HG03159 (cell line): ENCODE data around the gene RTKN.

Experiments used
- ATAC-seq: cut with Tn5 transposase; IDR thresholded peaks from one replicate; pipeline ENCODE4 v1.9.1; 2021; ENCODE audit warnings: mild to moderate bottlenecking, moderate library complexity; ENCODE audit not compliant: unreplicated experiment

The RTKN gene

DNA sequence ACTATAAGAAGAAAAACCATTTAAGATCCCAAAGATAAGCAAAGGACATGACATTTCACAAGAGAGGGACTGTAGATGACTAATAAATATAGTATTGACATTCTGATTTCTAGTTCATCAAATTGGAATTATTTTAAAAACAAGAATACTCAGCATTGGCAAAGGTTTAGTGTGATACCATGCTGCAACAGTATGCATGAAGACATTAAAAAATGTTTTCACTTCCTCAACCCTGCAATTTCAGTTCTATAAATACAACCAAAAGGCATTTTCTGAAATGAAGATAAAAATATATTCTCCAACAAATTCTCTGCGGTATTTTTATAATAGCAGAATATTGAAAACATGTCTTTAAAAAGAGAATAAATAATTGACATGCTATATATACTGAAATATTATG lies 22.4 kb downstream of the RTKN start:
- no peak for ATAC-seq

DNA sequence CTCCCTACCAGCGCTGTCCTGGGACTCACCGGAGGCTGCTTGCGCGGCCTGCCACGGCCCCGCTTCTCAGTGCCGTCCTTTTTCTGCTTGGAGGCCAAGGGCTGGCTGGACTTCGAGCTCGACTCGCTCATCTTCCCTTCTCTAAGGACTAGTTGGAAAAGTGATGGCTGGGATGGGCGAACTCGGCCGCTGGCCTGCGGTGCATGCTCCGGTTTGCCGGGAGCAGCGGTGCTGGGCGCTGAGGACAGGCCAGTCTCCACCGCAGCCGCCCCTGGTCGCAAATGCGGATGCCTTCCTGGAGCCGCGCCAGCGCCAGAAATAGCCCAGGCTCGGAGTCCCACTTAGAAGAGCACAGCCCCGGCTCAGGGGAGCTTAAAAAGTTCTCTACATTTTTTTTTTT lies 23.4 kb downstream of the RTKN start:
- ATAC-seq = no peak

DNA sequence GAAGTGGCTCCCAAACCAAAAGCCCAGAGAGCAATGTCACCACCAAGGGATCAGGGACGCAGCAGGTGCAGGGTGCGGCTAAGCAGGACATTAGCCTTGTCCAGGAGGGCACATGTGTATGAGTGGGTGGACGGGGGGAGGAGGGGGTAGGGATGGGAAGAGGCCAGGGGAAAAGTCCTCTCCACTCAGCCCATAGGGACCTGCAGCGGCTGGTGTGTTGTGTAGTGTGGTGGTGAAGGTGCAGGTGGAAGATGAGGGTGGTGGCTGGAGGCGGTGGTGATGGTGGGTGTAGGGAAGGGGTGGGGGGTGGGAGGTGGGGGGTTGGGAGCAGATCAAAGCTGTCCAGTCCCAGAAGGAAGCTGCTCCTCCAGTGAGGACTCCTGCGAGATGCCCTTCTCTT lies 24.0 kb downstream of the RTKN start:
- no peak for ATAC-seq

DNA sequence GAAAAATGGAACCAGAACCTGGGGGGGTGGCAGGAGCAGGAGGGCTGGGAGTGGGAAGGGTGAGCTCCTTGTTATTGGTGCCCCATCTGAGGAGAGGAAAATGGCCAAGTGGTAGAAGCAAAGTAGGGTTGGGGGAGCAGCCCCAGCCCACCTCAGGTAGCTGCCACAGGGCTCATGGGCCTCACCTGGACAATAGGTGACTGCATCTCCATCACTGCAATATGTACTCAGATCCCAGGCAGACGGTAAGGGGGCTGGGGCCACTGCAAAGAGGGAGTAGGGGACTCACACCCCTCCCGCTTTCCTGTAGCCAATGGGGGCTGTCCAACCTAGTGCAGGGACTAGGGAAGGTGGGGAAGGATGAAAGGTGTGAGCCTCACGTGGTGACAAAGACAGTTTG lies 24.5 kb downstream of the RTKN start:
- no peak for ATAC-seq

DNA sequence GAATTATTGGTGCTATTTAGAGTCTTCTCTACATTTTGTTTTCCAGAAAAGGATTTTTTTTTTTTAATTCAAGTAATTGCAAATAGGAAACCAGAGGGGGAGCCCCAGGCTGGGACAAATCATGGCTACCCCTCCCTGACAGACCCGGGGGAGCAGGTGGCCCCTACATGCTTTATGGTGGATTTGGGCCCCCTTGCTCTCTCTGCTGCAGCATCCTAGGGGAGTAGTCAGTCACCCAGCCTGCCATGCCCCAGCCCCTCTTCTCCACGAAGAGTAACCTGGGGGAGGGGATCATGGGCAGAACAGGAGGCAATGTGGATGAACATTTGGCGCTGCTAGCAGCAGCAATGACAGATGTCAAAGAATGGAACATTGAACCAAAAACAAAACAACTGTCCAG lies 25.0 kb downstream of the RTKN start:
- ATAC-seq = no peak

DNA sequence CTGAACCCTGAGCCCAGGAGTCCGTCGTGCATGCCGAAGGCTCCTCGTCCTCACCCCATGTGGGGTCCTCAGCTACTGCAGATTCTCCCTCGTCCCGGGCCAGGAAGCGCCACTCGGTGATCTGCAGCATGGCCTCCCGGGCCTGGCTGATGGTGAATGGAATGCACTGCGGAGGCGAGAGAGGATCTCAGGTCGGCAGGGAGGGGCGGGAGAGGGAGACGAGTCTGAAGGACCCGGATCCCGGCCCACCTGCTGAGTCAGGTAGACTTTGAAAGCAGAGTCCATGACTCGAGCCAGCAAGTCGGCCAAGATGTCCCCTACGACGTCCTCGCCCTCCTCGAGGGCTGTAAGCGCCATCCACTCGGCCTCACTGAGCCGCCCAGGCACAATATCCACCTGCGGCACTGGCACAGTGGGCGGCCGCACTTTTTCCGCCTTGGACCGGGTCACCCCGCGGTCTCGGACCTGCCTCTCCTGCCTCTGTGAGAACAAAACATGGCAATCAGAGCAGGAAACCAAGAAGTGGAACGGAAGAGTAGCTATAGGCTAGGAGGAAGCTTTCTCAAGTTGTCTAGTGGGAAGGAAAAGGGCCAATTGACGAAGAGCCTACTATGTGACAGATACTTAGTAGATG lies 25.9 kb downstream of the RTKN start:
- ATAC-seq = no peak

DNA sequence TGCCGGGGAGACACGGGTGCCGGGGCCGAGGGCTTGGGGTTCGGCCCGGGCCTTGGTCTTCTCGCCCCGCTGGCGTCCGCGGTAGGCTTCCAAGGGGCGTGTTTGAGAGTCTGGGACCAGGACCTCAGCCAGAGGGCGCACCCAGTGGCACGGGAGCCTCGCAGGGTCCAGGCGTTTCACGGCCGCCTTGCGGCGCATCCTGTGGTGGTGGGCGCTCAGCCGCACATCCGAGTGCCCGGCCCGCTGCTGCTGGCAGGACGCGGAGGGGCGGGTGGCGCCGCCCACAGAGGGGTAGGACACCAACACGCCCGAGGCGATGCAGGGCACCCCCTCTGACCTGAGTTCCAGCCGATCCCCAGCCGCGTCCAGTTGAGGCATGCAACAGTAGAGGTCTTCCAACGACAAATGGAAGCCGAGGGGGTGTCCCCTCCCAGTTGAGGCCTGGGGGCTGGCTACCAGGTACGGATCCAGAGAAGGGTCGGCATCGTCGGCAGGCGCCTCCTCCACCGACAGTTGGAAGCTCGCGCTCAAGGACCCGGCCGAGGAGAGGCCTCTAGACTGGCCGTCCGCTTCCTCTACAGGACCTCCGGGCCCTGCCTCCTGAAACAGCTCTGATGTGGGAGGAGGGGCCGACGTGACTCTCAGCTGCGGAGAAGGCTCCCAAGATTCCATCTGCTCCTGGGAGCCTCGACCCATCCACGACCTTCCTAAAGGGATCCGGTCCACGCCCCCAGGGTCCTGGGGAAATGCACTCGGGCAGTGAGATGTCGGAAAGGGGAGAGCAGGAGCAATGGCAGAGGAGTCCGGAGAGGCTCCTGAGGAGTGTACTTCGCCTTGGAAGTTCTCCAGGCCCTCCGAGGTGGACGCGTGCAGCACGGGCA lies 26.6 kb downstream of the RTKN start:
- ATAC-seq = no peak

DNA sequence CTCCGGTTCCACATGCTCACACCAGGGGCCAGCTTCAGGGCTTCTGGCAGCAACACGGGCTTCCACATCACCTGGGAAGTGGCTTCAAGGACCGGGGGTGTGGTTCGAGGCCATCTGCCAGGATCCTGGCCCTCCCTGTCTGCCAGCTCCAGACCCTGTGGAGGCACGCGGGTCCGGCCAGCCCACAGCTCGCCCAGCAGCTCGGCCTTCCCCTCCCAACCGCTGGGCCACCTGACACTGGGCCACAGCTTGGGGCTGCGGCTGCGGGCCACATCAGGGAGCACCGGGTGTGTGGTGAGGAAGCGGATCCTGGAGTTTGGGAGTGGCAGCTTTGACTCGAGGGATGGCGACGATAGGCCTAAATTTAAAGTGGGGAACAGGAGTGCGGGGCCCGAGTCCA lies 27.3 kb downstream of the RTKN start:
- ATAC-seq = no peak

DNA sequence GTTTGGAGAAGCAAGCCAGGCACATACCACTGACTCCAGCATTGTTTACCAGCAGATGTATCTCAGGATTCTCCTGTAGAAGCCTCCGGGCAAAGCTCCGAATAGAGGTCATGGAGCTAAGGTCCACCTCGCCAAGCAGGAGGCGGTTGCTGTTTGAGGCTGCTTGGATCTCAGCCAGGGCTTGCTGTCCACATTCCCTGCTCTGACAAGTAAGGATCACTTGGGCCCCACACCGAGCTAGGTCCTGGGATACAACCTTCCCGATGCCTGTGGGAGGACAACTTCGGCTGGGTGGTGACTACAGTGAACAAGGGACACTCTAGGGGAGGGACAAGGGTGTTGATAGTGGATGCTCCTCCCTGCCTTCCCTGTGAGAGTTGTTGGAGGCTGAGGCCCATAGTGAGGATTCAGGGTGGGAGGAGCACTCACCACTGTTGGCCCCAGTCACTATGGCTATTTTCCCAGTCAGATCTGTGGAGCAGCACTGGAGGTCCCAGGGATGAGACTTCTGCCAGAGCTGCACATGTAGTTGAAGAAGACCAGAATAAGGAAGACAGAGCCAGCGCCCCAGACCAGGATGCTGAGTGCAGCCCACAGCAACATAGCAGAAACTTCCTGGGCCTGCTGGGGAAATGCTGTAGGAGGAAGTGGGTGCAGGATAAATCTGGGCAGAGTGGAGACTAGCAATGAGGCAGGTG lies 28.6 kb downstream of the RTKN start:
- no peak for ATAC-seq

DNA sequence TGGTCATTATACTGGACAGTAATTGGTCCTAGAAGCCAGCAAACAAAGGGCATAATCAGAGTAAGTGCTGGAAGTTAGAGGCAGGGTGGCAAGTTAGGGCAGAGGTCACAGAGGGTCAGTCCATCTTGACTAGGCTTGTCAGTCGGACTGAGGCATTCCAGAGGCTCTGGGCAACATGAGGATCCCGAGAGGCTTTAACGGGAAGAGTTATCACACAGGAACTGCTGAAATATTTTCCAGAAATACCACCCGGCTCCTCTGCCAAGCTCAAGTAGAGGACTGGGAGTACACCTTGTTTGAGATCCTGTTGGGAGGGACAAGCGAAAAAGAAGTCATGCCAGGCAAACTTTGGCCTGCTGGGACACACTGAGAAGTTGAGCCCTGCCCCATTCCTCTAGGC lies 34.1 kb downstream of the RTKN start:
- ATAC-seq = no peak

DNA sequence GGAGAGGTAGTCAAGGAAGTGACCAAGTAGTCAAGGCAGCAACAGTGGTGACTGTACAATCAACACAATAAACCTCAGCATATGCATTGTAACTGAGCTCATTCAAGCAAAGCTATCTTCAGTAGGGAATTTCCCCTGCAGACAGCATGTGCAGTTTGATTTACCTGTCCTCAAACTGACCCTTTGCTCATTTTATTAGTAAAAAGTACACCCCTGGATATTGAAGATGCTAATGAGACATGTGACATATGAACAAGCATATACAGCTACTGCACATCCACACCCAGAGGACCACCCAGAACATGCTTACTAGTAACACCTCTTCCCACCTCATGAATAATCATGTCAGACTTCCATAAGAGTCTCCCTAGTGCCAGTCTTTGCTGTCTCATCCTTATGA lies 35.7 kb downstream of the RTKN start:
- peak; percentile 80 for ATAC-seq

DNA sequence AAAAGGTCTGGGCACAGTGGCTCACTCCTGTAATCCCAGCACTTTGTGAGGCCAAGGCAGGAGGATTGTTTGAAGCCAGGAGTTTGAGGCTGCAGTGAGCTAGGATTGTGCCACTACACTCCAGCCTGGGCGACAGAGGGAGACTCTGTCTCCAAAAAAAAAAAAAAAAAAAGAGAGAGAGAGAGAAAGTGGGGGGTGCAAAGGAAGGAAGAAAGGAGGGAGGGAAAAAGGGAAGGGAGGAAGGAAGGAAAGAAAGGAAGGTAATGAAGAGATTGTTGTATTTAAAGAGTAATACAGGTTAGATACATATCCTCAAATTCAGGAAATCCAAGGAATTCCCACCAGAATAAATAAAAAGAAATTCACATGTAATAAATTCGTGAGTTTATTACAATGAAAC lies 39.8 kb downstream of the RTKN start:
- no peak for ATAC-seq

DNA sequence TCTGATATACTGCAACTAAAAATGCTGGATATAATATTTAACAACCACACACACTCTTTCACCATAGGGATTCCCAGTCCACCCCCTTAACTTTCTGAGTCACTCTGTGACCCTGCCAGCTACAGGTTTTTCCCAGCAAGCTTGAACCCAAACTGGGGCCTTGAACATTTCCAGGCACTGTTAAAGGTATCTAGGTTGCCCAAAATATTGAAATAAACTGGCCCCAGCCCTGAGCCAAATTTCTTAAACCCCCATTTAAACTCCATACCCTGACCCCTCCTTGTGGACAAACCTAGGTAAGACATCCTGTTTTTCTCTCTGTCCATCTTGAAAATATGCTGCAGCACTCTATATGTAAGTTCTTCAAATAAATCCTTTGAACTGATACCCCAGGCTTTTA lies 42.0 kb downstream of the RTKN start:
- ATAC-seq = no peak

DNA sequence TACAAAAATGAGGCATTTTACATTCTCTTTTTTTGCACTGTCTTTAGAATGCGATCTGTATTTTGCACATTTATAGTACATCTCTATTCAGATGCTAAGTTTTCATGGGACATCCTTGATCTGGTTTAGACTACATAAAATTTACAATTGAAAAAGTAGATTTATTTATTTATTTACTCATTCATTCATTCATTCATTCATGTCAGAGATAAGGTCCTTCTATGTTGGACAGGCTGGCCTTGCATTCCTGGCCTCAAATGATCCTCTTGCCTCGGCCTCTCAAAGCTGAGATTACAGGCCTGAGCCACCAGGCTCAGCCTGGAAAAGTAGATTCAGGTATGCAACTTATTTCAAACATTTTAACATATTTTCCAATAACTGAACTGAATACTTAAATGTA lies 45.6 kb downstream of the RTKN start:
- ATAC-seq = no peak

DNA sequence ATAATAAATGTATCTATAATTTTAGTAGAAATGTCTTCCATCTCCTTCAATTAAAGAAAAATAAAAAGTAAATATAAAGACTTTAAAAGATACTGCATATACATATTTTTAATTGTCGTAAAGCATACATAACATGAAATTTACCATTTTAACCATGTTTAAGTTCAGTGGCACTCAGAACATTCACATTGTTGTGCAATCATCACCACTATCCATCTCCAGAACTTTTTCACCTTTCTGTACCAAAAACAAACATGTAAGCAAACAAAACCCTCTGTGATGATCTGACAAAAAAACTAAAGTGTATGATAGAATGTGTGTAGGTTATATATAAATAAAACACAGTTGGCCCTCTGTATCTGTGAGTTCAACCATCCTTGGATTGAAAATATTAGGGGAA lies 48.2 kb downstream of the RTKN start:
- no peak for ATAC-seq

DNA sequence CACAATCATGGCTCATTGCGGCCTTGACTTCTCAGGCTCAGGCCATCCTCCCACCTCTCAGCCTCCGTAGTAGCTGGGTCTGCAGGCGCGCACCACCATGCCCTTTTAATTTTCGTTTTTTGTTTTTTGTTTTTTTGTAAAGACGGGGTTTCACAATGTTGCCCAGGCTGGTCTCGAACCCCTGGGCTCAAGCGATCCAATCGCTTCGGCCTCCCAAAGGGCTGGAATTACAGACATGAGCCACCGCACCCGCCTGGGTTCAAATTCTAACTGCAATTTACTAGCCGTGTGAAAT lies 49.3 kb downstream of the RTKN start:
- ATAC-seq = no peak

DNA sequence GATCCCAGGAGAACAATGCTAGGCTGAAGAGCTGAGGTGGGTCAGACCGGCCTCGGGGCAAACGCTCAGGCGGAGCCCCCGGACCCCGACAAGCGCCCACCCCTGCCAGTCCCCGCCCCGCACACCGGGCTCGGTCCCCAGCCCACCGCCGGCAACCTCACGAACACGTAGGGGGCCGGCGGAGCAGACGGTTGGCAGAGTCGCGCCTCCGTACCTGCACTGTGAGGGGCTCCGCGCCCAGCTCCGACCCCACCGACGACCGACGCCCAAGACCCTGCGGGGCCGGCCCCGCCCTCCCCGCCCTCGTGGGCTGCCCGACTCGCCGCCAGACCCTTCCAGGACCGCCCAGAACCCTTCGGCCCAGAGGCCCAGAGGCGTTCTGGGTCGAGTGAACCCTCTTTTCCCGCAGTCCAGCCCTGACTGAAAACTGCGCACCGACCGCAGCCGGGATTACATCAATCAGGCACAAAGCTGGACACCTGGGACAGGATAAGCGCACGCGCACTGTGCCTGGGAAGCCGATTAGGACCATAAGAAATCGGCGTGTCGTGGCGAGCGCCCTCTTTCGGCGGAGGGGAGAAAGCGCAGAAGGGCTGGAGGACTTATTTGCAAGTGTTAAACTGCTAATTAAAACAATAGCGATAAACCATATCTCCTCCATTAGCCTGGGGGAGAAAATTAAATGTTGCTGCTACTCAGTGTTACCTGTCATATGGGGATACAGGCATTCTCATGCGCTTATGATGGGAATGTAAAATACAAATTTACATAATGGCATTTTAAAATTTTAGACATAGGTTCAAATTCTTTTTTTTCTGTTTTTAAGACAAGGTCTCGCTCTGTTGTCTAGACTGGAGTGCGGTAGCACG lies 49.9 kb downstream of the RTKN start:
- ATAC-seq = peak; percentile 64

DNA sequence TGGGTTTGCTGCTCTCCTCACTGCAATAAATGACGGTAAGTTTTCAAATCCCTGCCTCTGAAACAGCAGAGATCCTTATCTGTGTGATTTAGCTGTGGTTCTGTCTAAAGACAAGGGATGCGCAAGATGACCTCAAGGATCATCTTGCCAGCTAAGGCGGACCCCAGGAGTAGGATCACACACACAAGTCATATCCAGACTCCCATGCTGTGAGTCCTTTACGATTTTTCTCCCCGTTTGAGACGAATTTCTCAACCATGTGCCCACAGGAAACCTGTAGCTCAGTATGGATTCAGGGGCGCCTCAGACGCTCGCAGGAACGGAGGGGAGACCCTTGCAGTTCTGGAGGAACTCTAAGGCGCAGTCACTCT lies 50.5 kb downstream of the RTKN start:
- ATAC-seq = peak; percentile 31

DNA sequence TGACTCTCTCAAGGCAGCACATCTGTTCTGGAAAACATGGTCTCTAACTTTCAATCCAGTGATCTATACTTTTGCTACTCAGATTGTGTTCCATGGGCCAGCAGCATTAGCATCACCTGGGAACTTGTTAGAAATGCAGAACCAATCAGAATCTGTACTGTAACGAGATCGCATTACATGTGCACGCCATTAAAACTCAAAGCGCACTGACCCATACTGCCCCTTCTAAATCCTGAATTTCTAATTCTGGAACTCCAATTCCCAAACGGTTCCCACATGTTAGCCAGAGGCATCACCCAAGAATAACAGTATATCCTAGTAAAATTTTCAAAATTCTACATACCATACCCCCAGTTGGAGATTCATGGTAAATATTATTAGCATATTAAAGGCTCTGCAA lies 51.1 kb downstream of the RTKN start:
- no peak for ATAC-seq

DNA sequence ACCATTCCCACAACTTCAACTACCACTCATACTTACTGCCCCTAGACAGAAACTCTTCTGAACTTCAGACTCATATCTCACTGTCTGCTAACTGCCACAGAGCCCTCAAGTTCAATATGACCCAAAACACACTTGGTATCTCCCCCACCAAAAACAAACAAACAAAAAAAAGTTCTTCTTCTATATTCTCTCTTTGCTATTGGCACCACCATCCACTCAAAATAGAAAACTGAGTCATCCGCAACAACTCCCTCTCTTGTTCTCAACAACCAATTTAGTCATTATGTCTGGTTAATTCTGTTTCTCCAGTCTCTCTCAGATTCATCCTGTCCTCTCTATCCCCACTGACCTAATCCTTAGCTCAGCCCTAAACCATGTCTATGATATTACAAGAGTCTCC lies 54.4 kb downstream of the RTKN start:
- no peak for ATAC-seq

DNA sequence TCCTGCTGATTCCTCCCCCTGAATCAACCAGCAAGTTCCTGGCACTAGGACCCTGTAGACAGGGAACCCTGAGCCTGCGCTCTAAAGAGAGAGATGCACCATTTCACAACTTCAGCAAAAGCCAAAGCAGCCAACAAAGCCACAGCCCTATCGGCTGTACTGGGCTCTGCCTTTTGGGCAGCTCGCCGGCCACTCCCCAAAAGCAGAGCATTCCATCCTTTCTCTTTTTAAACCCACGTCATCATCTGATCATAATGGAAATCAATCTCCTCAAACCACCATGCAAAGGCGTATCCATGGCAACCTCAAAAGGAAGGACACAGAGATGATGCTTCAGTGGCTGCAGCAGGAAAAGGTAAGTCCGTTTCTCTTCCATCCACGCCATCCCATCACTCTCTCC lies 56.3 kb downstream of the RTKN start:
- no peak for ATAC-seq
